Kidney epithelial cell (primary cell): ENCODE measurements around the gene LRWD1. TPM values are rescaled to one million over a fixed set of nuclear protein-coding genes. Genes with fewer than 3 reads are reported as not detected.
"Not testable (repeated sequence)": the region's sequence is repeated elsewhere in the genome, so short reads cannot be mapped to it uniquely, and the experiment has no call there.

Source experiments
- DNase-seq: peaks from one replicate; pipeline ENCODE4 v3.0.0-alpha.2; 2010; ENCODE audit warnings: low read depth
- H3K27me3 ChIP-seq: 2 replicates; pipeline ENCODE4 v1.6.0; 2011; ENCODE audit warnings: low read length; ENCODE audit not compliant: control insufficient read depth, insufficient read depth
- H3K36me3 ChIP-seq: 2 replicates; pipeline ENCODE4 v1.5.1; 2011; ENCODE audit warnings: low read length; ENCODE audit not compliant: control insufficient read depth, insufficient read depth
- H3K4me3 ChIP-seq: 2 replicates; pipeline ENCODE4 v1.5.1; 2011; ENCODE audit warnings: low read depth, mild to moderate bottlenecking, control low read depth, low read length
- total RNA-seq: library from RNA; depleted of rRNA; stranded (reverse); fragments of >200 nt; gene quantifications from 2 replicates; pipeline ENCODE4 v1.2.3, GENCODE V29; 2015
- TF ChIP-seq, protein P1 (sequence below): IDR thresholded peaks from 2 replicates; pipeline ENCODE4 v1.5.1; 2011; ENCODE audit warnings: mild to moderate bottlenecking, moderate library complexity, low read length, control low read depth, inconsistent platforms; ENCODE audit not compliant: insufficient read depth, poor library complexity, severe bottlenecking

The LRWD1 gene
- total RNA-seq, 1 donor from 2014 or later, result 38.0 TPM

DNA sequence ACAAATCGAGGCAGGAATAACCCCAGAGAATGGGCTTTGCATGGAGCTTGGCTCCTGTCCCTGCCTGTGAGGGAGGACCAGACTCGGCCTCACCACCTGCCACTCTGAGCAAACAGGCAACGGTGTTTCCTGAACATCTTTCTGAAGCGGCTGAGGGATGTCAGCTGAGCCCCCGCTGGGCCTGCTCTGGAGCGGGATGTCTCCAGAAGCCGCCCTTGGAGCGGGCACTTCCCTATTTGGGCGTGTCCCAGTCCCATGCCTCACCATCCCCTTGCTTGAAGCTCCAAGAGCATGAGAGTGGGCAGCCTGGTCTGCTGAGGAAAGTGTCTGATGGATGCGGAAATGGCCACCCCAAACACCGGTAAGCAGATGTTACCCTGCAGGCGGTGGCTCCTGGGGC, 10.3 kb upstream of the LRWD1 start:
- H3K4me3 ChIP-seq, result no peak overlapping the region
- no peaks in the 10 kb centered on the region for H3K27me3 ChIP-seq
- TF ChIP-seq, protein P1, sequence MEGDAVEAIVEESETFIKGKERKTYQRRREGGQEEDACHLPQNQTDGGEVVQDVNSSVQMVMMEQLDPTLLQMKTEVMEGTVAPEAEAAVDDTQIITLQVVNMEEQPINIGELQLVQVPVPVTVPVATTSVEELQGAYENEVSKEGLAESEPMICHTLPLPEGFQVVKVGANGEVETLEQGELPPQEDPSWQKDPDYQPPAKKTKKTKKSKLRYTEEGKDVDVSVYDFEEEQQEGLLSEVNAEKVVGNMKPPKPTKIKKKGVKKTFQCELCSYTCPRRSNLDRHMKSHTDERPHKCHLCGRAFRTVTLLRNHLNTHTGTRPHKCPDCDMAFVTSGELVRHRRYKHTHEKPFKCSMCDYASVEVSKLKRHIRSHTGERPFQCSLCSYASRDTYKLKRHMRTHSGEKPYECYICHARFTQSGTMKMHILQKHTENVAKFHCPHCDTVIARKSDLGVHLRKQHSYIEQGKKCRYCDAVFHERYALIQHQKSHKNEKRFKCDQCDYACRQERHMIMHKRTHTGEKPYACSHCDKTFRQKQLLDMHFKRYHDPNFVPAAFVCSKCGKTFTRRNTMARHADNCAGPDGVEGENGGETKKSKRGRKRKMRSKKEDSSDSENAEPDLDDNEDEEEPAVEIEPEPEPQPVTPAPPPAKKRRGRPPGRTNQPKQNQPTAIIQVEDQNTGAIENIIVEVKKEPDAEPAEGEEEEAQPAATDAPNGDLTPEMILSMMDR, result no peak
- peaks cover 5% of the 10 kb centered on the region for H3K36me3 ChIP-seq
- no peak for DNase-seq

DNA sequence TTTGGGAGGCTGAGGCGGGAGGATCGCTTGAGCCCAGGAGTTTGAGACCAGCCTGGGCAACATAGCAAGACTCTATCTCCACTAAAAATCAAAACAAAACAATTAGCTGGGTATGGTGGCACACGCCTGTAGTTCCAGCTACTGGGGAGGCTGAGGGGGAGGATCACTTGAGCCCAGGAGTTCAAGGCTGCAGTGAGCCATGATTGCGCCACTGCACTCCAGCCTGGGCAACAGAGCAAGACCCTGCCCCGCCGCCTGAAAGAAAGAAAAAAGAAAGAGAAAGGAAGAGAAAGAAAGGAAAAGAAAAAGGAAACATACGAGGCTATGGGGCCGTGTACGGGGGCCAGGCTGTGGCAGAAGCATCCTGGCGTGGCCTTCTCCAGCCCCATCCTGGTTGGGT, 9.9 kb upstream of the LRWD1 start:
- H3K27me3 ChIP-seq, DNase-seq, H3K4me3 ChIP-seq, H3K36me3 ChIP-seq: not testable (repeated sequence)

DNA sequence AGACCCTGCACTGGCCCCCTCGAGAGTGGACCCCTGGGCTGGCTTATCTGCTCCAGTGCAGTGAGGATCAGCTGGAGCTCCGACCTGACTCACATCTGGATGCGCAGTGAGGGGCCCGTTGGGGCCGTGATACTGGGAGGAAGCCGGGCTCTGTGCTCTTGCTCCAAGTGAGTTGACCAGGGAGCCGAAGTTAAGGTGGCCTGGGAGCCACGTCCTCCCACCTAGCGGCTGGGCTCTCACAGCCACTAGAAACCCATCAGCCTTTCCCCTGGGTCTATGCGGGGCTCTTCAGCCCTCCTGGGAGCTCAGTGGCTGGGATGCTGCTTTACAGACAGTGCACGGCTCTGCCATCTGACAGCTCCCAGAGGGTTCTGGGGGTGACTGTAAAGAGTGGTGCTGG, 9.2 kb upstream of the LRWD1 start:
- Histone ChIP-seq H3K4me3 (no peak overlapping the region), H3K36me3 (peaks cover 5% of the 10 kb centered on the region), H3K27me3 (no peaks in the 10 kb centered on the region)
- no peak for DNase-seq
- TF ChIP-seq, protein P1, result no peak

DNA sequence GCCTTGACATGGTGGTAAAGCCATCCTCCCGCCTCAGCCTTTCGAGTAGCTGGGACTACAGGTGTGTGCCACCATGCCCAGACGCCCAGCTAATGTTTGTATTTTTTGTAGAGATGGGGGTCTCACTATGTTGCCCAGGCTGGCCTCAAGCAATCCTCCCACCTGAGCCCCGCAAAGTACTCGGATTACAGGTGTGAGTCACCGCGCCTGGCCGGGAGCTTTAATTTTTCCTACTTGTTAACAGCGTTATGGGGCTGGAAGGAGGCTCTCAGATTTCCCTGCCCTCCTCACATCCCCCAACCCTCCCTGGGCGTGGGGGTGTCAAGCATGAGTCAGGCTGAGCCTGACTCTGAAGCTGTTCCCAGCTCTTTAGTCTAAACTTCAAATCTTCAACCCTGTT, 8.5 kb upstream of the LRWD1 start:
- Histone ChIP-seq H3K36me3 (peaks cover 5% of the 10 kb centered on the region), H3K27me3 (no peaks in the 10 kb centered on the region), H3K4me3 (no peak overlapping the region)
- DNase-seq, result no peak
- TF ChIP-seq, protein P1, result no peak

DNA sequence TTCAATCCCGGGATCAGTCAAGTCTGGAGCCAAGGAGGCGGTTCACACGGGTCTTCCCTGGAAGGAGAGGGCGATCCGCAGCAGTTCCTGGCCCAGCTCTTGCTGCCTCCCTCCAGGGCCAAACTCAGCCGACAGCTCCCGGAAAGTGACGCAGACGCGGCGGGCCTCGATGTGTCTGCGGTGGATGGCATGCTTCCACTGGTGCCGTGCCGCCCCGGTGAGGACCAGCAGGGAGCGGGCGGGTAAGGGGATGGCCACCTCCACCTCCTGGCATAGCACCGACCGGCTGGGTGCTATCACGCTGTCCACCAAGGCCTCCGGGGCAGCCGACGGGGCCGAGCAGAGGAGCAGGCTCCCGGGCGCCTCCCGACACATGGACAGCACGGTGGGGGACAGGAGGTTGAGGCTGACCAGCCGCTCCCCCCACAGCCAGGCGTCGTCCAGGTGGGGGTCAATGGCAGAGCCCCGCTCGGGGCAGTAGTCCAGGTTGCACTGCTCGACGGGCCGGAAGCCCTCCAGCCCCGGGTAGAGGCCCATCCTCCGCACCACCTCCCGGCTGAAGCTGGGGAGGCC, 7.3 kb upstream of the LRWD1 start:
- DNase-seq, result no peak
- Histone ChIP-seq H3K36me3 (peaks cover 5% of the 10 kb centered on the region), H3K27me3 (no peaks in the 10 kb centered on the region), H3K4me3 (no peak overlapping the region)
- TF ChIP-seq, protein P1, result no peak

DNA sequence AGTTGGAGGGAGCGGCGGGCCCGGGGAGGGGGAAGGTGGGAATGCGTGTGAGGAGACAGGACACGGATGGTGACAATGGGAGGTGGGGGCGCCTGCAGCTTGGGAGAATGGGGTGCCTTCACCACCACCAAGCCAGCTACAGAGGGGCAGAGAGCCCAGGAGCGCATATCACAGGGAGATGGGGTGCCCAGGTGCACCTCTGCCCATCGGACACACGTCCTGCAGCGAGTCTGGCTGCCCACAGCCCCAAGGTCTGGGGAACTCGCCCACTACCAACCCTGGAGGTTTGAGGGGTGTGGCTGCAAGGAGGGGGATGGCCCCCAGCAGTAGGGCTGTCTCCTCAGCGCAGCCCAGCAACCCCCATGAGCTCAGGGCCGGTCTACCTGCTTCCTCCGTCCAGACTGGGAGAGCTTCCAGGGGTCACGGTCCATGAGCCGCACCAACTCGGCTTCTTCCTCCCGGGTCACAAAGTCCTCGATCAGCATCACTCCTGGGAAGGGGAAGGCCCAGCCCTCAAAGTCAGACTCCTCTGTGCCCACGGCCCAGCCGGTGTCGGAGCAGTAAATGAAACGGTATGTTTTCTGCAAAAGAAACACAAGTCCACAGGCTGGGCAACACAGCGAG, 5.5 kb upstream of the LRWD1 start:
- TF ChIP-seq, protein P1, result no peak
- DNase-seq, result no peak
- Histone ChIP-seq H3K27me3 (no peaks in the 10 kb centered on the region), H3K4me3 (no peak overlapping the region), H3K36me3 (peaks cover 5% of the 10 kb centered on the region)
